ENCODE data around the gene CTNNA1.

CTNNA1 gene

DNA sequence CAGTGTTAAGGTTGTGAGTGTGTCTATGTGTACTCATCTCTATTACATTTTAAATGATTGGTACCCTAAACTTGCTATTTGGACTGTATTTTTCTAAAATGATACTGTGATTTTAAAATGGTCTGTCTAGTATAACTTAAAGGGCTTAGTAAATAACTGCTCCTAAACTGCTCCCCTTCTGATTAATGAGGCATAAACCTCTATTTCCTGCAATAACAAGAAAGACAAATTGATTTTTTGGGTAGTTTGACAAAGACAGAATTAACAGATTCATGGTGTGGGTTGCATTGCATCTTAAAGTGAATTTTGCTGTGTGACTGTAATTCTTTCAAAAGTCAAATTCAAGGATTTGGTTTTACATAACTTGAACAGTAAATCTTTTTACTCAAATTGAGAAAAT lies 130.0 kb downstream of the CTNNA1 start:
- no peak overlapping the region for H3K27ac ChIP-seq (ENCODE audit: low read length)
- H3K4me3 ChIP-seq (ENCODE audit: low read depth in 1 of 2, low read length in 2 of 2): no peak overlapping the region
- peaks cover 13% of the 10 kb centered on the region in 2 donors for H3K36me3 ChIP-seq (ENCODE audit: control insufficient read depth in 1 of 2, insufficient read depth in 2 of 2, low read length in 2 of 2)
- H3K27me3 ChIP-seq (ENCODE audit: low read depth, low read length): no peaks in the 10 kb centered on the region
- peaks cover 0 to 5% of the 10 kb centered on the region in 2 donors for H3K4me1 ChIP-seq (ENCODE audit: control insufficient read depth in 1 of 2, insufficient read depth in 2 of 2, low read length in 2 of 2)
- H3K9me3 ChIP-seq (ENCODE audit: control insufficient read depth in 1 of 2, low read length in 2 of 2): no peaks in the 10 kb centered on the region

DNA sequence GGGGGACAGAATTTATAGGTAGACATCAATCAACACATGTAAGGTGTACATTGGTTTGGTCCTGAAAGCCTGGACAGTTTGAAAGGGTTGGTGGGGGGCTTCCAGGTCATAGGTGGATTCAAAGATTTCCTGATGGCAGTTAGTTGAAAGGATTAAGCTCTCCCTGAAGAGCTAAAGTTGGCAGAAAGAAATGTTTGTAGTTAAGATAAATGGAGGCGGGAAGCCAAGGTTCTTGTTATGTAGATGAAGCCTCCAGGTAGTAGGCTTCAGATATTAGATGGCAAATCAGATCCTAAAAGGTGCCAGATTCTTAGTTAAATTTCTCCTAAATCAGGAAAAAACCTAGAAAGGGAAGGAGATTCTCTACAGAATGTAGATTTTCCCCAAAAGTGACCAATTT lies 130.9 kb downstream of the CTNNA1 start:
- Histone ChIP-seq H3K9me3 (ENCODE audit: control insufficient read depth in 1 of 2, low read length in 2 of 2) (no peaks in the 10 kb centered on the region), H3K27ac (ENCODE audit: low read length) (no peak overlapping the region), H3K4me1 (ENCODE audit: control insufficient read depth in 1 of 2, insufficient read depth in 2 of 2, low read length in 2 of 2) (peaks cover 0 to 5% of the 10 kb centered on the region in 2 donors), H3K36me3 (ENCODE audit: control insufficient read depth in 1 of 2, insufficient read depth in 2 of 2, low read length in 2 of 2) (peaks cover 20 to 22% of the 10 kb centered on the region in 2 donors), H3K4me3 (ENCODE audit: low read depth in 1 of 2, low read length in 2 of 2) (no peak overlapping the region), H3K27me3 (ENCODE audit: low read depth, low read length) (no peaks in the 10 kb centered on the region)

DNA sequence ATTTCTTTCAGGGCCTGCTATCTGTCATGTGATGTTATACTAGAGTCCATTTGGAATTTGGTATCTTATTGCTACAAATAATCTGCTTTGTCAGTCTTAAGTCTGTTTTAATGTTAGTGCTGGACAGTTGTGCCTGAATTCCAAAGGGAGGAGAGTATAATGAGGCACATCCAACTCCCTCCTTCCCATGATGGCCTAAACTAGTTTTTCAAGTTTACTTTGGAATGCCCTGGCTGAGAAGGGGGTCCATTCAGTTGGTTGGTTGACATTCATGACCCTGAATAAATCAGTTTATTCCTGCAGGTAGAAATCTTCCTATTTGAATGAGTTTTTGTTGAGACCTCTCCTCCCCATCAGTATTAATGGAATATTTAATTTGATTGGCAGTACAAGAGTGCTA lies 131.3 kb downstream of the CTNNA1 start:
- no peaks in the 10 kb centered on the region for H3K9me3 ChIP-seq (ENCODE audit: control insufficient read depth in 1 of 2, low read length in 2 of 2)
- H3K27ac ChIP-seq (ENCODE audit: low read length): no peak overlapping the region
- no peak overlapping the region for H3K4me3 ChIP-seq (ENCODE audit: low read depth in 1 of 2, low read length in 2 of 2)
- no peaks in the 10 kb centered on the region for H3K27me3 ChIP-seq (ENCODE audit: low read depth, low read length)
- H3K36me3 ChIP-seq (ENCODE audit: control insufficient read depth in 1 of 2, insufficient read depth in 2 of 2, low read length in 2 of 2): peaks cover 24 to 27% of the 10 kb centered on the region in 2 donors
- H3K4me1 ChIP-seq (ENCODE audit: control insufficient read depth in 1 of 2, insufficient read depth in 2 of 2, low read length in 2 of 2): peaks cover 0 to 5% of the 10 kb centered on the region in 2 donors

DNA sequence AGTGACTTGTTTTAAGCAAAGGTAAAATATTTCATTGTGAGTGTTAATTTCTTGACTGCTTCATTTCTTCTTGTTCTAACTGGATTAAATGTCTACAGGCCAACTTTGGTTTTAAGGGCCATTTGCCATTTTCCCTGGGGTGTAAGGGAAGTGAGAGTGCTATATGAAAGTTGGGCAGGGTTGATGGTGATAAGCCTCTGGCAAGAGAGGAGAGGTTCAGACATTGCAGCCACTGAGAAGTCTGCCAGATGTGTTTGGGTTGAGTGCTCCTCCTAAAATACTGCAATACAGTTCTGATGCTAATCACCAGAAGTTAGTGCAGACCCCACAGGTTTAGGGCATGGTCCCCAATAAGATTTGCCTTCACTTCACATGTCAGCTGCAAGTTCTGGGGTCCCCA lies 136.8 kb downstream of the CTNNA1 start:
- Histone ChIP-seq H3K27me3 (ENCODE audit: low read depth, low read length) (no peaks in the 10 kb centered on the region), H3K9me3 (ENCODE audit: control insufficient read depth in 1 of 2, low read length in 2 of 2) (peaks cover 0 to 4% of the 10 kb centered on the region in 2 donors), H3K36me3 (ENCODE audit: control insufficient read depth in 1 of 2, insufficient read depth in 2 of 2, low read length in 2 of 2) (peaks cover 35 to 45% of the 10 kb centered on the region in 2 donors), H3K4me3 (ENCODE audit: low read depth in 1 of 2, low read length in 2 of 2) (no peak overlapping the region), H3K27ac (ENCODE audit: low read length) (no peak overlapping the region), H3K4me1 (ENCODE audit: control insufficient read depth in 1 of 2, insufficient read depth in 2 of 2, low read length in 2 of 2) (no peaks in the 10 kb centered on the region)

DNA sequence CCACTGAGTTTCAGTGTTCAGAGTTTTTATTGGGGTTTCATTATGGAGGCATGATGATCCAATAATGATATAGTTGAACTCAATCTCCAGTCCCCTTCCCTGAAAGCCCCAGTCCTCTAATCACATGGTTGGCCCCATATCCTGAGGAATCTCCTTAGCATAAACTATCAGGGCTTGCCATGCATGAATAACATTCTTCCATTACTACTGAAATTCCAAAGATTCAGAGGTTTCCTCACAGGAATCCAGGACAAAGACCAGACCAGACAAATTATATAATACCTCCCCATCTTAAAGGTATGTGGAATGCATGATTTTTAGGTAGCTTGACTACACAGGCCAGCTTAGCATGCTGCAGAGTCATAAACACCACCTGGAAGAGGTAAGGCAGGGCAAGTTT lies 137.4 kb downstream of the CTNNA1 start:
- no peak overlapping the region for H3K4me3 ChIP-seq (ENCODE audit: low read depth in 1 of 2, low read length in 2 of 2)
- no peak overlapping the region for H3K27ac ChIP-seq (ENCODE audit: low read length)
- peaks cover 0 to 4% of the 10 kb centered on the region in 2 donors for H3K9me3 ChIP-seq (ENCODE audit: control insufficient read depth in 1 of 2, low read length in 2 of 2)
- peaks cover 35 to 45% of the 10 kb centered on the region in 2 donors for H3K36me3 ChIP-seq (ENCODE audit: control insufficient read depth in 1 of 2, insufficient read depth in 2 of 2, low read length in 2 of 2)
- H3K27me3 ChIP-seq (ENCODE audit: low read depth, low read length): no peaks in the 10 kb centered on the region
- H3K4me1 ChIP-seq (ENCODE audit: control insufficient read depth in 1 of 2, insufficient read depth in 2 of 2, low read length in 2 of 2): no peaks in the 10 kb centered on the region

DNA sequence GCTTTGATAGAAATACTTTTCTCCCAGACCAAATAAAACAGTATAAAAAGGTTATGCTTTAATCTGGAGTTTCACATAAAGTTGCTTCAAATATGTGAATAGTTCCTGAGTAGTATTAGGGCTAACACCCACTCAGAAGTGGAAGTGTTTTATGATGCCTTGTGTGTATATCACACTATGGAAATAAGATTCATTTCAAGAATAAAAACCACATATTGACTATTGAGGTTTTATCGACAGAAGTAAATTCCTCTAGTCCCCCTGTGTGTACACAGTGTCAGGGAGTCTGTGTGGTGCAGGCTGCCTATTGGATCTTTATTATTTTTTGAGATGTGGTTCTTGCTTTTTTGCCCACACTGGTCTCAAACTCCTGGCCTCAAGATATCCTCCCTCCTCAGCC lies 142.7 kb downstream of the CTNNA1 start:
- H3K4me1 ChIP-seq (ENCODE audit: control insufficient read depth in 1 of 2, insufficient read depth in 2 of 2, low read length in 2 of 2): no peaks in the 10 kb centered on the region
- H3K36me3 ChIP-seq (ENCODE audit: control insufficient read depth in 1 of 2, insufficient read depth in 2 of 2, low read length in 2 of 2): peaks cover 8 to 9% of the 10 kb centered on the region in 2 donors
- no peaks in the 10 kb centered on the region for H3K27me3 ChIP-seq (ENCODE audit: low read depth, low read length)
- H3K27ac ChIP-seq (ENCODE audit: low read length): no peak overlapping the region
- no peaks in the 10 kb centered on the region for H3K9me3 ChIP-seq (ENCODE audit: control insufficient read depth in 1 of 2, low read length in 2 of 2)
- H3K4me3 ChIP-seq (ENCODE audit: low read depth in 1 of 2, low read length in 2 of 2): no peak overlapping the region

DNA sequence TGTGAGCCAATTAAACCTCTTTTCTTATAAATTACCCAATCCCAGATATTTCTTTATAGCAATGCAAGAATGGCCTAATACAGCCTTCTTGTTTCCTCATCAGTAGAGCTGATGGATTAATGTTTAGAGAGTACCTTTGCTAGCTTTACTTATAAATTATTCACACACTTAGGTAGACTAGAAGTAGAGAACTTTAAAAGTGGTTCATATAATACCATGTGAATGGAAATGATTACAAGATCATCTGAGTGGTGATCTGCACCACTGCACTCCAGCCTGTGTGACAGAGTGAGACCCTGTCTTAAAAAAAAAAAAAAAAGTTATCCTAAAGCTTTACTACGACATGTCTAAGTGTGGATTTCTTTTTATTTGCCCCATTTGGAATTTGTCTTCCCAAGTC lies 145.1 kb downstream of the CTNNA1 start:
- H3K27me3 ChIP-seq (ENCODE audit: low read depth, low read length): no peaks in the 10 kb centered on the region
- H3K36me3 ChIP-seq (ENCODE audit: control insufficient read depth in 1 of 2, insufficient read depth in 2 of 2, low read length in 2 of 2): peaks cover 10 to 12% of the 10 kb centered on the region in 2 donors
- H3K9me3 ChIP-seq (ENCODE audit: control insufficient read depth in 1 of 2, low read length in 2 of 2): no peaks in the 10 kb centered on the region
- no peak overlapping the region for H3K4me3 ChIP-seq (ENCODE audit: low read depth in 1 of 2, low read length in 2 of 2)
- peaks cover 0 to 5% of the 10 kb centered on the region in 2 donors for H3K4me1 ChIP-seq (ENCODE audit: control insufficient read depth in 1 of 2, insufficient read depth in 2 of 2, low read length in 2 of 2)
- no peak overlapping the region for H3K27ac ChIP-seq (ENCODE audit: low read length)

DNA sequence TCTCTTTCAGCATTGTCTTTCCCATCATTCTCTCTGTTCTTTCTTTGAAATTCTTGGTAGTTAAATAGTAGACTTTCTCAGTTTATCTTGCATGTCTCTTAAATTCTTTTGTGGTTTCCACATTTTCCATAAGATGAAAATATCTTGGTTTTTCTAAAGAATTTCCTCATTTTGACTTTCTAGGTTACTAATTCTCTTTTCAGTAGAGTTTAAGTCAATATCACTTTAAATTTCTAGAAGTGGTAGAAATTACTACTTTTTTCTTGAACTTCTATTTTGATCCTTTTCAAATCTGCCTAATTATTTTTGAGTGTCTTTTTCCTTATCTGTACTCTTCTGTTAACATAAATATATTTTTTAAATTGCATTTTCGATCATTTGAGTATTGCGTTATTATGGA lies 145.5 kb downstream of the CTNNA1 start:
- peaks cover 12 to 14% of the 10 kb centered on the region in 2 donors for H3K36me3 ChIP-seq (ENCODE audit: control insufficient read depth in 1 of 2, insufficient read depth in 2 of 2, low read length in 2 of 2)
- H3K4me1 ChIP-seq (ENCODE audit: control insufficient read depth in 1 of 2, insufficient read depth in 2 of 2, low read length in 2 of 2): peaks cover 0 to 6% of the 10 kb centered on the region in 2 donors
- no peak overlapping the region for H3K27ac ChIP-seq (ENCODE audit: low read length)
- no peak overlapping the region for H3K4me3 ChIP-seq (ENCODE audit: low read depth in 1 of 2, low read length in 2 of 2)
- H3K9me3 ChIP-seq (ENCODE audit: control insufficient read depth in 1 of 2, low read length in 2 of 2): no peaks in the 10 kb centered on the region
- no peaks in the 10 kb centered on the region for H3K27me3 ChIP-seq (ENCODE audit: low read depth, low read length)

DNA sequence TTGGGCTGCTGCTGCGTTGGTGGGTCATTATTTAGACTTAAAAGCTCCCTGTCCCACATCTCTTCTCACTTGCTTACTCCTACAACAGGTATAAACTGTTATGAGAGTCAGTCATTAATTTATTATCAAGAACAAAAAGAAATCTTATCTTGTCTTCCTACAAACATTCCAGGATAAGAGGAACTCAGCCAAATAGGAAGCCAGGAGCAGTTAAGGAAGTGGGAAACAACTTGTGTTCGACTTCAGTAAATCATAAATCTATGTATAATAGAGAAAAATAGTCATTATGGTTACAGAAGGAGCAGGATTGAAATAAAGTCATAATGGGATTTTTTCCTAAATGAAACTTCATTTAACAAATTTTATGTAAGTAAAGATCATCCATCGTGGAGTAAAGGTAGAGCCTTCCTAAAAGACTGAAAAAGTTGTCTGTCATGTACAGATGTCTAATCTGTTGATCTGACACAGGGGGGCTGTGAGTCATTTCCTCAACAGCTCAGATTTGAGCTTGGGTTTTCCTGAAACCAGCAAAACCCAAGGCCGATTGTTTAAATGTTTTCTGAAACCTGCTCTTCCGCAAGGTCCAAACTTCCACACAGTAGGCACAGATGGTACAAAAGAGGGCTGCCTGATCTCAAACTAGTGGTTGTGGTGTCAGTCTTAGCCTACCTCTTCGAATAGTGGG lies 147.2 kb downstream of the CTNNA1 start:
- Histone ChIP-seq H3K4me1 (ENCODE audit: control insufficient read depth in 1 of 2, insufficient read depth in 2 of 2, low read length in 2 of 2) (peaks cover 0 to 6% of the 10 kb centered on the region in 2 donors), H3K9me3 (ENCODE audit: control insufficient read depth in 1 of 2, low read length in 2 of 2) (no peaks in the 10 kb centered on the region), H3K36me3 (ENCODE audit: control insufficient read depth in 1 of 2, insufficient read depth in 2 of 2, low read length in 2 of 2) (peaks cover 23% of the 10 kb centered on the region in 2 donors), H3K4me3 (ENCODE audit: low read depth in 1 of 2, low read length in 2 of 2) (no peak overlapping the region), H3K27me3 (ENCODE audit: low read depth, low read length) (no peaks in the 10 kb centered on the region), H3K27ac (ENCODE audit: low read length) (no peak overlapping the region)

DNA sequence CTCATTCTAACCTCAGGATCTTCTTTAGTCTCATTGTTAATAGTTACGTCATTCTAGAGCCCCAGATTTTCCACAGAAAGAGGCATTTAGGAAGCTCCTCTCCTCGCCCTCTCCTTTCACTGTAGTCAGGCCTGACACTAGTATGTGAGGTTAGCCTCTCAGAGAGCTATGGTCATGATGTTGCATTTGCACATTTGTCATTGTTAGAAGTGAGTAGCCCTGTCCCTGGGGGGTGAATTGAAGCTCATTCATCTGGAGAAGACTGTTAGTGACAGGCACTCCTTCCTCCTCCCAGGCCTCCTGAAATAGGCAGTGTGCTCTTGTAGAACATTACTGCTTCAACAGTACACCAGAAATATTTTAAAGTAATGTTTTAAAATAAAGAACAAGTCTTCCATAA lies 148.5 kb downstream of the CTNNA1 start:
- no peak overlapping the region for H3K27ac ChIP-seq (ENCODE audit: low read length)
- H3K4me1 ChIP-seq (ENCODE audit: control insufficient read depth in 1 of 2, insufficient read depth in 2 of 2, low read length in 2 of 2): peaks cover 0 to 6% of the 10 kb centered on the region in 2 donors
- no peaks in the 10 kb centered on the region for H3K9me3 ChIP-seq (ENCODE audit: control insufficient read depth in 1 of 2, low read length in 2 of 2)
- H3K36me3 ChIP-seq (ENCODE audit: control insufficient read depth in 1 of 2, insufficient read depth in 2 of 2, low read length in 2 of 2): peaks cover 26 to 36% of the 10 kb centered on the region in 2 donors
- H3K4me3 ChIP-seq (ENCODE audit: low read depth in 1 of 2, low read length in 2 of 2): no peak overlapping the region
- H3K27me3 ChIP-seq (ENCODE audit: low read depth, low read length): no peaks in the 10 kb centered on the region

DNA sequence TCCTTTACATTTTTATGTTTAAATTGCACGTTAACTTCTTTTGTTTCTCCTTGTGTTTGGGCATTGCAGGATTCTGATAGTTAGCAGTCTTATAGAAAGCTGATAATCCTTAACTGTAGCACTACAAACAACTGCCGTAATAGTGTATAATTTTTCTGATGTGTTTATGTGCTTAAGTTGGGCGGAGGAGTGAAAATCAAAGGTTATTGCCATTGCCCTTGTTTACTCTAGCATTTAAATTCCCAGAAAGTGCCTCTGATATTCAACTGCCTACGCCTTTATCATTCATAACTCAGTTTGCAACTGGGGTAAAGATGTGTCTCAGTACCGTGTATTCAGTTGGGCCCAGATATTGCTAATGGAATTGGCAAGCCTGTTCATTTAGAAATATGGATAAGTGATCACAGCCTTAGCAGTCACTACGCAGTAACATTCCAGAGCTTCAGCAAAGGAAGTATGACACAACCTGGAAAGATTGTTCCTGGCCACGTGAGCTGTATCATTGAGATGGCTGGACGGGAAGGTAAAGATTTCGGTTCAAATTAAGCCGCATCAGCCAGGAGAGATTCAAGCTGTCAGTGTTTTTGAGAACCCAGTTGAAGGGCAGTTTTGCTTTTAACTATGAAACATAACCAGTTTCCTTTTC lies 150.0 kb downstream of the CTNNA1 start:
- Histone ChIP-seq H3K27me3 (ENCODE audit: low read depth, low read length) (no peaks in the 10 kb centered on the region), H3K4me1 (ENCODE audit: control insufficient read depth in 1 of 2, insufficient read depth in 2 of 2, low read length in 2 of 2) (peaks cover 0 to 6% of the 10 kb centered on the region in 2 donors), H3K36me3 (ENCODE audit: control insufficient read depth in 1 of 2, insufficient read depth in 2 of 2, low read length in 2 of 2) (peaks cover 30 to 44% of the 10 kb centered on the region in 2 donors), H3K27ac (ENCODE audit: low read length) (no peak overlapping the region), H3K9me3 (ENCODE audit: control insufficient read depth in 1 of 2, low read length in 2 of 2) (no peaks in the 10 kb centered on the region), H3K4me3 (ENCODE audit: low read depth in 1 of 2, low read length in 2 of 2) (no peak overlapping the region)

Data from muscle layer of duodenum (tissue), 2 donors.